HG02852 (cell line): ENCODE results near the gene NCKAP5.

Experiments
- ATAC-seq: cut with Tn5 transposase; IDR thresholded peaks from one replicate; pipeline ENCODE4 v1.9.1; 2021; ENCODE audit warnings: mild to moderate bottlenecking, moderate library complexity; ENCODE audit not compliant: unreplicated experiment

Gene NCKAP5

GRCh38 chr2:133062931-133063665 is 505.2 kb downstream of the NCKAP5 start:
- ATAC-seq: no peak

DNA sequence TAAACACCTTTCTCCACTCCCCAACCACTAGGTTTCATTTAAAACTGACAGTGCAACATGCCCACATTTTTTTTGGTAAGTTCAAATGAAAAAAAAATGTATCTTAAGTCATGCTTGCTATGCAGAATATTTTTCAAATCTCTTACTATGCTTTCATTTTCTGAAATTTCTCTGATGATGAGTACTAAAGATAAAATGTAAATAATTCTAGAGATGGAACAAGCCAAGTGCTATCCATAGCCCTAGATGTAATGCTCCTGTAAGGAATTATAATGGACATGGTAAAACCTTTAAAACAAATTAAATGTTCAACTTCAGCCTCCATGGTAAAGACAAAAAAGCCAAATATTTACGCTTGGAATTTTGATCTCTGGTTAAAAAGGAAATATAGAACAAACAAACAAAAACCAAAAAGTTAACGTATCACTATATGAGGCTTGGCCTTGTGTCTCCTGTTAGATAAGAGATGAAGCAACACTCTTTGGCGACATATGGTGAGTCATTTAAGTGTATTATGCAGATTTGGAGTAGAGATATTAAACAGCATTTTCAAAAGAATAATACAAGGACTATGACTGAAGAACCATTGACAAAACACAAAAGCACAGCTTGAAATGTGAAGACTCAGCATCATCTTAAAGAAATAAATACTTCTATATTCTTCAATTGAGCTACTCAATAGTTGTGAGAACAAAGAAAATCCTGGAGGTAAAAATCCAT is 506.2 kb downstream of the NCKAP5 start:
- ATAC-seq: no peak

DNA sequence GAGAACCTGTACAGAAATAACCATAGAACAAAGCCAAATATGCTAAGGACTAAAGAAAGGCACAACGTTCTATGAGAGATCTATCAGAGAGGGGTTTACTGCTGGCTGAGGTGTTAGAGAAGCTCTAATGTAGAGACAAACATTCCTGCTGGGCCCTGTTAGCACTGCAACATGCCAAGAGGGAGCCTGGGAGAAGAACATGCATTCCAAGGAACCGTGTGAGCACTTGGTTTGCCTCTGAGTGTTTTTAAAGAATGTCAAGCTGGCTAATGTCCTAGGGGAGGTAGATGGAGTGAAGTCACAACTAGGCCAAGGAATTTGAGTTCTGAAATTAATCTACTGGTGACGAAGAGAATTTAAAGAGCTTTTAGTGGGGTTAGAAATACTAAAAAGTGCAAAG is 514.0 kb downstream of the NCKAP5 start:
- ATAC-seq: no peak

DNA sequence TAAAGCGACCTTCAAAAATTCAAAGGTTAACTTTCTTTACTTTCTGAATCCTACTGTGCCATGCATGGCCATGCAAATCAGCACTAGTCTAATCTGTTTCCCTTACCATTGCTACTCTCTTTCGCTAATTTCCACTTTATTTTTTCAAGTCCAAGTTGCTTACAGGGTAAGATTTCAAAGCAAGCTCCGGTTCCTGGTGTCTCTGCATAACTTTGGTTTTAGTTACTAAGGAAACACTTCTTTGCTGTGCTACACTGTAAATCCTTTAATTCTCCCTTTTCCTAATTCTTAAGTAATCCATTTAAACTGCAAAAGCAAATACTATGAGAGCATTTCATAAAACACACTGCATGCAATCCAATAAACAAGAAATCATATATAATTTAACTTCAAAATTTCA is 514.7 kb downstream of the NCKAP5 start:
- no peak for ATAC-seq

- no peak for ATAC-seq
Observed at GRCh38 chr2:133045787-133046186, 522.5 kb downstream of the NCKAP5 start.

DNA sequence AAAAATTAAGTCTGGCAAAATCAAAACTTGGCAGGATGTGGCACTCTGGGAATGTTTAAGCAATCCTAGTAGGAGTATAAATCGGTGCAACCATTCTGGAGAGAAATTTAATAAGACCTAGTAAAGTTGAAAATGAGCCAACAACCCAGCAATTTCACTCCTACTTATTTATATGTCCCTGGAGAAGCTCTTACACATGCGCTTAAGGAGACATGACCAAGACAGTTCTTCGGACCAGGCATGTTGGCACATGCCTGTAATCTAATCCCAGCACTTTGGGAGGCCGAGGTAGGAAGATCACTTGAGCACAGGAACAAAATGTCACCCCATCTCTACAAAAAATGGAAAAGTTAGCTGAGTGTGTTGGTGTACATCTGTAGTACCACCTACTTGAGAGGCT is 523.7 kb downstream of the NCKAP5 start:
- ATAC-seq: no peak

DNA sequence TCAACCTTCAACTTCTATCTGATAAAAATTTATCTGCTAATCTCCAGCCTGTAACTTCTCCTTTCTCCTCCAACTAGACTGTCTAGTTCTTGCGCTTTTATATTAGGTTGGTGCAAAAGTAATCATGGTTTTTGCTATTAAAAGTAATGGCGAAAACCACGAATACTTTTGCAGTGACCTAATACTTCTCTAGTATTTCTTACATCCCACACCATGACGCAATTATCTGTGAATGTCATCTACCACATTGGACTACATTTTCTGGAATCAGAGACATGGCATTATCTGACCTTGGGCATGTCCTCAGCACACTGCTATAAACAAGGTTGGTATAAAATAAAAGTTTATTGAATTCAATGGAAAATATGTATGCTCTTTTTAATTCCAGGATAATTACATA is 528.1 kb downstream of the NCKAP5 start:
- ATAC-seq: no peak

DNA sequence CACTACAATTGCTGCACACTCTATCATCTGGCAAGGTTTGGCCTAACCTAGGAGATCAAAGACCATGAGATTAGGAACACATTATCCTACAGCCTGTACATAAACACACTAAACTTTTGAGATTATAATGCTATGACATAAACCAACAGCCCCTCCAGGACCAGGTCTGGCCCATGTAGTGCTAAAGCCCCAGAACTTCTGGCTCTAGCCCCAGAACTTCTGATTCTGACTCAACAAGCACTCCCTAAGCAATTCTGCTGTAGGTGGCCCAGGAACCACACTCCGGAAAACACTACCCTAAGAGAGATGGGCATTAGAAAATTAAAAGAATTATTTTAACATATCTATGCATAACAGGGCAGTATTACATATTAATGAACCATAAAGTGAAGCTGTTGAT is 528.7 kb downstream of the NCKAP5 start:
- no peak for ATAC-seq

DNA sequence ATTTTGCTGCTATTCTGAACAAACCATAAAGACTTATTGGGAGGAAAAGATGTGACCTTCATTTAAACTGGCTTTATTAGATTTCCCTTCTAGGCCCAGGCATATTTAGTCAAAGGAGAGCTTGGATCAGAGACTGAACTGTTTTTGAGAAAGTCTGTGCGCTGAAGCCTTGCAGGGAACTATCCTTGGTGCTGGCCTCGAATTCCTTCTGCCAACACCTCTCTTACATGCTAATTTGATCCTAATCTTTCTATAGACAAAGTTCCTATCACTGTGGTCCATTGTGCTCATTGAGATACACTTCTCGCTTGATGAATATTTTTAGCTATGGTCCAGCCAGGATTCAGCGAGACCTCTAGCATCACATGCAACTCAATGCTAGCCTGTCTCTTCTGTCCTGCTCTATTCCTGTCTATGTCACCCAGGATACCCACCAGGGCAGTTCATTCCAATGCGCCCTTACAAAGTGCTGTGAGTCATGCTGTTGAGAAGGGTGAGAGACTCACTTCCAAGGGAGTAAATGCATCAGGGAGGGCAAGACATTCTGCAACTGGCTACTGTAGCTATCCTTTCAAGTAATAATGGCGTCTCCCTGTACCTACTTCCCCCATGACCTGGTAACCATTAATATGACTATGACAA is 541.6 kb downstream of the NCKAP5 start:
- no peak for ATAC-seq

- ATAC-seq: no peak
Observed at GRCh38 chr2:133025004-133025403, 543.3 kb downstream of the NCKAP5 start.

DNA sequence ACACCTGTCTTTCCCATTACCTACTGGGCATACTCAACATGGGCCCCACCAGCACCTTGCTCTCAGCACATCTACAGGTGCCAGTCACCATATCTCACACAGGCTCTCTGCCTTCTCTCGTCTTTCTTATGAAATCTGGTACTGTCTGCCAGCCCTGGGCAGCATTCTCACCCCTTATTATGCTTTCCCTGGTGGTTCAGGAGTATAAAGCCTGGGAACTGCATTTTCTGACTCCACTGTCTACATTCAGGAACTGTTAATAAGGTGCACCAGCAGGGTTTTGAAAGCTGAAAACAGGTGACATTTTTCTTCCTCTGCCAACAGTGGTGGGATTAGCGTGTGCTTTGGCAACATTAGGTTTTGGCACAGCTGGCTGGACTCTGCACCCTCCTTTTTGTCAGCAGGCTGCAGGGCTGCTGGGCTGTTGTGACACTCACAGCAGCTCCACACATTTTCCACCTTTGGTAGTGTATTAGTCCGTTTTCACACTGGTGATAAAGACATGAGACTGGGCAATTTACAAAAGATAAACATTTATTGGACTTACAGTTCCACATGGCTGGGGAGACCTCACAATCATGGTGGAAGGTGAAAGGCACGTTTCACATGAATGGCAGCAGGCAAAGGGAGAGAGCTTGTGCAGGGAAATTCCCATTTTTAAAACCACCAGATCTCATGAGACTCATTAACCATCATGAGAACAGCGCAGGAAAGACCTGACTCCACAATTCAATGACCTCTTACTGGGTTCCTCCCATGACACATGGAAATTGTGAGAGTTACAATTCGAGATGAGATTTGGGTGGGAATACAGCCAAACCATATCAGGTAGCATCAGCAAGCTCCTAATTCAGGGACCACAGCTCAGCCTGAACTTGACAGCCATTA is 555.2 kb downstream of the NCKAP5 start:
- ATAC-seq: no peak

DNA sequence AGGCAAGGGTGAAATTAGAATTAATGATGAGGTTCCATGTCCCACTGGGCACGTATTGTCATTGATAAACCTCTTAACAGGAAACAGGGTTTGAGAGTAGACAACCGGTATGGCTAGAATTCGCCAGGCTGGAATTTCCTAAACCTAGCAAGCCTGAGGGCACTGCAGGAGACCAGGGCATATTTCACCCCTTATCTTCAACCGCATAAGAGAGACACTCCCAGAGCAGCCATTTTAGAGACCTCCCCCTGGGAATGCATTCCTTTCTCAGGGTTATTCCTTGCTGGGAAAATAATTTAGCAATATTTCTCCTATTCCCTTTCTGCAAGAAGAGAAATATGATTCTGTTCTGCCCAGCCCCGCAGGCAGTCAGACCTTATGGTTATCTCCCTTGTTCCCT is 563.6 kb downstream of the NCKAP5 start:
- no peak for ATAC-seq

GRCh38 chr2:132999421-132999820 is 568.8 kb downstream of the NCKAP5 start:
- no peak for ATAC-seq

DNA sequence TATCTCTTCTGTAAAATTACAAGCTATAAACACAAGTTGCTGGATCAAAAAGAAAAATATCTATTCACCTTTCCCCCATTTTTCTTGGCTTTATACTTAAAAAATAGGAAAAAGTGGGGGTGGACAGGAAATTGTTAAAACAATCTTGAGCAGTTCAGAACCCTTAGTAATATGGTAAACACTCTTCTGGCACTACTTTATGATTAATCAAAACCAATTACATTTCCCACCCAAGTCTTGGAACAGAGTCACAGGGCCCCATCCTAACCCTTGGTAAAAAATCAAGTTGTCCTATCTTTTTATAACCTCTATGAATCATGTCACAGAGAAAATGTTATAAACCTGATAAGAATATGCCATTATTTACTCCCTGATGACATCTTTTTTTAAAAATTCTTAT is 570.0 kb downstream of the NCKAP5 start:
- no peak for ATAC-seq

DNA sequence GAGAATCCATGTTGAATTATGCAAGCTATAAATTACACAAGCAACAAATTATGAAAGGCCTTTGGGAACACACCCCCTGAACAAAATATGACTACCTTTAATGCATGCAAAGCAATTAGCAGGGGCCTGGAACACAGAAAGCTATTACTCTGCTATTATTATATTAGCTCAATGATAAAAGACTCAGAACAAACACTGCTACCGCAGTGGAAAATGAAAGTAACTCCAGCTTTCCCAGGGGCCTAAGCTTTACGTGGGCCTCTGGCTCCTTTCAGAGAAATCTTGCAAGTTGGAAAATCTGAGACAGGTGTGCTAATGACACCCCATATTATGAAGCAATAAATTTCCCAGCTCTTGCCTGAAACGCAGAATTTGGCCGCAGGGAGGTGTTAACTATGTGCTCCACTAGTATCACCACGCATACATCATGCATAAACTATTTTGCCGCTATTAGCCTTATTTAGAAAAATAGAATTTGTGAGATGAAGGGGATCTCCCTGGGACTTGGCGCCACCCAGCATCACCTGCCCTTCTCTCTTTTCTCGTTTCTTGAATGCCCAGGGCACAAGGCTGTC is 576.7 kb downstream of the NCKAP5 start:
- ATAC-seq: no peak

DNA sequence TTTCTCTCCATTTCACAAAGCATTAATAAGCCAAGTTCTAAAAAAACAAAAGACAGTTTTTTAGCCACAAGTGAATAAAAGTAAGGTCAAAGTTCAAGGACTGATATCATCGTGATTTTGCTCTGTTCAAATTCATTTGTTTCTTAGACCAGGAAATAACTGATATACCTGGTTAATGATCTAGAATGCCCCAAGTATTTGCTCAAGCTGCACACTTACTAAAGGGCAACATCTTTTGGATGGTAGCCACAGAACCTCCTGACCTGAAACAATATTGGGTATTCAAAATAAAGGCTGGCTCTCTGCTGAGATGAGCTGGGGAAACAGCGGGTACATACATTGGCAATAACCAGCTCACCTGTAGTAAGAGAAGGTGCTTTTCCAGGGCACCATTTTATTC is 583.5 kb downstream of the NCKAP5 start:
- no peak for ATAC-seq

GRCh38 chr2:132980304-132980703 is 588.0 kb downstream of the NCKAP5 start:
- ATAC-seq: no peak

DNA sequence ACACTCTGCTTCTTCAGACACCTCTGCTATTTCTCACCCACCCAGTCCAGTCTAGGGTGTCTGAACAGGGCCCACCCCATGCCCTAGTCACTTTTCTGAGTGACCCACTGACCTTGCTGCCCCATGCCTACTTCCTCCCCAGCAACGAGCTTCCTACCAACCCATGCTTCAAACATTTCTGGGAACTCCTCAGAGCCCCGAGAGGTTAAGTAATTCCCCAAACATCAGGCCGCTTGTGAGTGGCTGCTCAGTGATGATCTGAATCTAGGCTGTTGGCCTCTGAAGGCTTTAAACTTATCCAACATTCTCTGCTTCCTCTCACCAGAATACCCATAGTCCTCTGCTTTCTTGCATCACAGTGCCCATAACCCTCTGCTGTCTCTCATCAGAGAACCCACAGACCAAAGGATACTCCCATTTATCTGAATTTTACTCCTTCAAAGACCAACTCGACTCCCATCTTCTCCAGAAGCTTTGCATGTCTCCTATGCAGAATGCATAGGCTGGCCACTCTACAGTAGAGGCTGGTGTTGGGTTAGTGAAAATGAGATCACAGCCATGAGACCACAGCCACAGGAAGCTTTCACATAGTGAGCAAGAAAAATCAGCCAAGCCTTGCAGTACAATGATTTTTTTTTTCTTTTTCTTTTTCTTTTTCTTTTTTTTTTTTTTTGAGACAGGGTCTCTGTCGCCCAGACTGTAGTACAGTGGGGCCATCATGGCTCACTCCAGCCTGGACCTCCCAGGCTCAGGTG is 588.7 kb downstream of the NCKAP5 start:
- peak; percentile 44 for ATAC-seq

- no peak for ATAC-seq
Observed at GRCh38 chr2:132978840-132979239, 589.4 kb downstream of the NCKAP5 start.
